Testis (tissue), 2 donors: ENCODE results near the gene CEP63.

Source experiments
- POLR2A ChIP-seq: fragments of 450-650 bp; IDR thresholded peaks from one replicate; pipeline ENCODE4 v1.6.1; 2017; ENCODE audit warnings: antibody characterized with exemption, mild to moderate bottlenecking, moderate library complexity
- TF ChIP-seq, protein P1 (sequence below), 3 experiments: fragments of 450-650 bp in 2 of 3; fragments of 200-600 bp in 1 of 3; sonication (generic) in 1 of 3; IDR thresholded peaks; one replicate each; pipeline ENCODE4 v1.5.1; 2016 to 2019; ENCODE audit warnings: antibody characterized with exemption in 3 of 3, mild to moderate bottlenecking in 2 of 3, moderate library complexity in 1 of 3

DNA sequence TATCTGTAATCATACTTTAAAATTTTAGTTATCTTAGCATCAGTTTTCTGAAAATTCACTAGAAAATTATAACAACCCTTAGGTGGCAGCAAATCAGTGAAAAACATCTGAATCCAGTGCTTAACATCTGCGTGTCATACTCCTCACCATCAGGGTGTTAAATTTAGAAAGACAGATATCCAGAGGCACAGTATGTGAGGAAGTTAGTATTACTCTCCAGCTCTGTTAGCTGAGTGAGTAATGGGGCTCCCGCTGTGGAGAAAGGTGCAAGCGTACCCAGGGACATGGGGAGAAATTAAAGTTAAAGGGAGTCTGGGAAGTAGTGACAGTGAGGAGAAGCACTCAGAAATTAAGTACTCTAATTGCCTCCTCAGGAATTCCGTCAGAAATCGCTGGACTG is 50.9 kb downstream of the CEP63 start:
- TF ChIP-seq, protein P1, sequence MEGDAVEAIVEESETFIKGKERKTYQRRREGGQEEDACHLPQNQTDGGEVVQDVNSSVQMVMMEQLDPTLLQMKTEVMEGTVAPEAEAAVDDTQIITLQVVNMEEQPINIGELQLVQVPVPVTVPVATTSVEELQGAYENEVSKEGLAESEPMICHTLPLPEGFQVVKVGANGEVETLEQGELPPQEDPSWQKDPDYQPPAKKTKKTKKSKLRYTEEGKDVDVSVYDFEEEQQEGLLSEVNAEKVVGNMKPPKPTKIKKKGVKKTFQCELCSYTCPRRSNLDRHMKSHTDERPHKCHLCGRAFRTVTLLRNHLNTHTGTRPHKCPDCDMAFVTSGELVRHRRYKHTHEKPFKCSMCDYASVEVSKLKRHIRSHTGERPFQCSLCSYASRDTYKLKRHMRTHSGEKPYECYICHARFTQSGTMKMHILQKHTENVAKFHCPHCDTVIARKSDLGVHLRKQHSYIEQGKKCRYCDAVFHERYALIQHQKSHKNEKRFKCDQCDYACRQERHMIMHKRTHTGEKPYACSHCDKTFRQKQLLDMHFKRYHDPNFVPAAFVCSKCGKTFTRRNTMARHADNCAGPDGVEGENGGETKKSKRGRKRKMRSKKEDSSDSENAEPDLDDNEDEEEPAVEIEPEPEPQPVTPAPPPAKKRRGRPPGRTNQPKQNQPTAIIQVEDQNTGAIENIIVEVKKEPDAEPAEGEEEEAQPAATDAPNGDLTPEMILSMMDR (IDR thresholded peaks at IDR 0.05) = no peak
- TF ChIP-seq POLR2A = no peak
